Astrocyte (in vitro differentiated cells and primary cell): Measurements from ENCODE around the gene RETREG1. TPM values are rescaled to one million over a fixed set of nuclear protein-coding genes. Genes with fewer than 3 reads are reported as not detected.

Experiments
- DNase-seq: peaks from one replicate; pipeline ENCODE4 v3.0.0-alpha.2; 2010; ENCODE audit warnings: low read depth
- FAIRE-seq: peaks from 2 replicates; lab custom pipeline; 2011; peaks lifted over from hg19 to GRCh38; lab: Jason Lieb, UNC
- H2AFZ ChIP-seq: 2 replicates; pipeline ENCODE4 v1.6.0; 2012; ENCODE audit warnings: low read depth, low read length, inconsistent platforms
- H3K27ac ChIP-seq: 2 replicates; pipeline ENCODE4 v1.5.1; 2011; ENCODE audit warnings: low read depth, low read length, inconsistent platforms
- H3K27me3 ChIP-seq: 2 replicates; pipeline ENCODE4 v1.6.0; 2011; ENCODE audit warnings: low read length, inconsistent platforms; ENCODE audit not compliant: insufficient read depth
- H3K36me3 ChIP-seq: 2 replicates; pipeline ENCODE4 v1.5.1; 2011; ENCODE audit warnings: low read length, inconsistent platforms; ENCODE audit not compliant: insufficient read depth
- H3K4me1 ChIP-seq: 2 replicates; pipeline ENCODE4 v1.5.1; 2011; ENCODE audit warnings: low read length, inconsistent platforms; ENCODE audit not compliant: insufficient read depth
- H3K4me2 ChIP-seq: 2 replicates; pipeline ENCODE4 v1.6.0; 2012; ENCODE audit warnings: low read length, inconsistent platforms
- H3K4me3 ChIP-seq: 2 replicates; pipeline ENCODE4 v1.5.1; 2011; ENCODE audit warnings: low read depth, mild to moderate bottlenecking, low read length, inconsistent platforms; ENCODE audit not compliant: insufficient read depth
- H3K79me2 ChIP-seq: 2 replicates; pipeline ENCODE4 v1.6.0; 2012; ENCODE audit warnings: mild to moderate bottlenecking, low read length, inconsistent platforms; ENCODE audit not compliant: insufficient read depth
- H3K9ac ChIP-seq: 2 replicates; pipeline ENCODE4 v1.6.0; 2012; ENCODE audit warnings: mild to moderate bottlenecking, low read length, inconsistent platforms
- H3K9me3 ChIP-seq: 2 replicates; pipeline ENCODE4 v1.5.1; 2012; ENCODE audit warnings: low read depth, mild to moderate bottlenecking, low read length, inconsistent platforms; ENCODE audit not compliant: insufficient read depth
- H4K20me1 ChIP-seq: 2 replicates; pipeline ENCODE4 v1.6.0; 2012; ENCODE audit warnings: low read length, inconsistent platforms; ENCODE audit not compliant: insufficient read depth
- H3K27ac Mint-ChIP-seq: one replicate; pipeline ENCODE4 v1.8.0; 2021; ENCODE audit warnings: mild to moderate bottlenecking, mixed read lengths; ENCODE audit not compliant: unreplicated experiment
- H3K27me3 Mint-ChIP-seq: one replicate; pipeline ENCODE4 v1.8.0; 2021; ENCODE audit warnings: low read depth, mixed read lengths; ENCODE audit not compliant: unreplicated experiment
- H3K36me3 Mint-ChIP-seq: one replicate; pipeline ENCODE4 v1.8.0; 2021; ENCODE audit warnings: low read depth, mixed read lengths; ENCODE audit not compliant: unreplicated experiment
- H3K4me1 Mint-ChIP-seq: one replicate; pipeline ENCODE4 v1.8.0; 2021; ENCODE audit warnings: low read depth, mixed read lengths; ENCODE audit not compliant: unreplicated experiment
- H3K4me3 Mint-ChIP-seq: one replicate; pipeline ENCODE4 v1.8.0; 2021; ENCODE audit warnings: mild to moderate bottlenecking, moderate library complexity, mixed read lengths; ENCODE audit not compliant: unreplicated experiment
- H3K9me3 Mint-ChIP-seq: one replicate; pipeline ENCODE4 v1.8.0; 2021; ENCODE audit warnings: mild to moderate bottlenecking, mixed read lengths; ENCODE audit not compliant: unreplicated experiment
- EZH2 ChIP-seq: IDR thresholded peaks from 2 replicates; pipeline ENCODE4 v1.6.1; 2012; ENCODE audit warnings: mild to moderate bottlenecking, low read length, inconsistent platforms; ENCODE audit not compliant: insufficient read depth
- total RNA-seq: library from RNA; stranded (reverse); gene quantifications from 2 replicates; pipeline ENCODE4 v1.2.1, GENCODE V29; 2021
- TF ChIP-seq, protein P1 (sequence below): IDR thresholded peaks from 2 replicates; pipeline ENCODE4 v1.5.1; 2011; ENCODE audit warnings: low read depth, mild to moderate bottlenecking, inconsistent platforms, low read length, moderate library complexity; ENCODE audit not compliant: insufficient read depth

Gene RETREG1
- total RNA-seq, 1 donor from 2014 or later: 0.98 TPM

- Mint-ChIP-seq H3K9me3 (peaks cover 12% of the 10 kb centered on the region), H3K4me1 (peaks cover 3% of the 10 kb centered on the region), H3K36me3 (peaks cover 3% of the 10 kb centered on the region), H3K27me3 (peaks cover 3% of the 10 kb centered on the region), H3K27ac (peak overlapping the region; percentile 79), H3K4me3 (no peak overlapping the region)
- TF ChIP-seq, protein P1, sequence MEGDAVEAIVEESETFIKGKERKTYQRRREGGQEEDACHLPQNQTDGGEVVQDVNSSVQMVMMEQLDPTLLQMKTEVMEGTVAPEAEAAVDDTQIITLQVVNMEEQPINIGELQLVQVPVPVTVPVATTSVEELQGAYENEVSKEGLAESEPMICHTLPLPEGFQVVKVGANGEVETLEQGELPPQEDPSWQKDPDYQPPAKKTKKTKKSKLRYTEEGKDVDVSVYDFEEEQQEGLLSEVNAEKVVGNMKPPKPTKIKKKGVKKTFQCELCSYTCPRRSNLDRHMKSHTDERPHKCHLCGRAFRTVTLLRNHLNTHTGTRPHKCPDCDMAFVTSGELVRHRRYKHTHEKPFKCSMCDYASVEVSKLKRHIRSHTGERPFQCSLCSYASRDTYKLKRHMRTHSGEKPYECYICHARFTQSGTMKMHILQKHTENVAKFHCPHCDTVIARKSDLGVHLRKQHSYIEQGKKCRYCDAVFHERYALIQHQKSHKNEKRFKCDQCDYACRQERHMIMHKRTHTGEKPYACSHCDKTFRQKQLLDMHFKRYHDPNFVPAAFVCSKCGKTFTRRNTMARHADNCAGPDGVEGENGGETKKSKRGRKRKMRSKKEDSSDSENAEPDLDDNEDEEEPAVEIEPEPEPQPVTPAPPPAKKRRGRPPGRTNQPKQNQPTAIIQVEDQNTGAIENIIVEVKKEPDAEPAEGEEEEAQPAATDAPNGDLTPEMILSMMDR: no peak
- no peak for TF ChIP-seq EZH2
- Histone ChIP-seq H3K4me1 (no peaks in the 10 kb centered on the region), H3K27ac (no peak overlapping the region), H2AFZ (no peak overlapping the region), H3K4me3 (no peak overlapping the region), H3K9me3 (no peaks in the 10 kb centered on the region), H3K4me2 (no peak overlapping the region), H3K79me2 (no peaks in the 10 kb centered on the region), H3K27me3 (no peaks in the 10 kb centered on the region), H3K9ac (no peak overlapping the region), H4K20me1 (no peaks in the 10 kb centered on the region), H3K36me3 (no peaks in the 10 kb centered on the region)
- peak; percentile 70 for DNase-seq
- FAIRE-seq: no peak
These were observed 124.2 kb downstream of the RETREG1 start for GRCh38 chr5:16492398-16493140.

DNA sequence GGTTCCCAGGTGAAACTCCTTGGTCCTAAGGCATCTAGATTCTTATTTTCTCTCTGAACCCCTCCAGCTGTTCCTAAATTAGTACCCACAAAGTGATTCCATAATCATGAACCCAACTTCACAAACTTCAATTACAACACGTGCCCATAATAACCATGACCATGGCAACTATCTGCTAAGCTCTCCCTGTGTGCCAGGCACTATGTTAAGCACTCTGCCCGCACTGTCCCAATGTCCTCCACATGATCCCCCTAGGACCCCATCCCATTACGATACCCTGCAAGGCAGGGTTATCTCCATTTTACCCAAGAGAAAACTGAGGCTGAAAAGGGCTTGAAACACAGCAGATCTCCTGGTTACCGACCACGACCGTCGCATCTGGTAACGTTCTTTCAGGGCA, 125.9 kb downstream of the RETREG1 start:
- TF ChIP-seq, protein P1: no peak
- TF ChIP-seq EZH2: no peak
- Histone ChIP-seq H3K9ac (no peak overlapping the region), H3K27ac (no peak overlapping the region), H3K9me3 (no peaks in the 10 kb centered on the region), H3K4me3 (no peak overlapping the region), H3K4me2 (no peak overlapping the region), H2AFZ (no peak overlapping the region), H3K36me3 (no peaks in the 10 kb centered on the region), H3K4me1 (no peaks in the 10 kb centered on the region), H3K27me3 (peaks cover 4% of the 10 kb centered on the region), H3K79me2 (no peaks in the 10 kb centered on the region), H4K20me1 (no peaks in the 10 kb centered on the region)
- H3K4me3 Mint-ChIP-seq: no peak overlapping the region
- peaks cover 3% of the 10 kb centered on the region for H3K36me3 Mint-ChIP-seq
- FAIRE-seq: no peak
- H3K9me3 Mint-ChIP-seq: peaks cover 12% of the 10 kb centered on the region
- peak overlapping the region; percentile 28 for H3K27ac Mint-ChIP-seq
- H3K4me1 Mint-ChIP-seq: peaks cover 3% of the 10 kb centered on the region
- H3K27me3 Mint-ChIP-seq: peaks cover 7% of the 10 kb centered on the region
- no peak for DNase-seq

GRCh38 chr5:16489322-16489791, 127.4 kb downstream of the RETREG1 start:
- DNase-seq (peak; percentile 30), FAIRE-seq (peak; percentile 65)
- no peaks in the 10 kb centered on the region for H3K36me3 ChIP-seq
- H3K4me2 ChIP-seq: no peak overlapping the region
- peaks cover 3% of the 10 kb centered on the region for H3K9me3 Mint-ChIP-seq
- H3K27me3 Mint-ChIP-seq: peaks cover 7% of the 10 kb centered on the region
- no peaks in the 10 kb centered on the region for H3K36me3 Mint-ChIP-seq
- peaks cover 4% of the 10 kb centered on the region for H3K27me3 ChIP-seq
- H3K9me3 ChIP-seq: no peaks in the 10 kb centered on the region
- H3K4me3 Mint-ChIP-seq: no peak overlapping the region
- TF ChIP-seq, protein P1: peak; percentile 91
- no peak for TF ChIP-seq EZH2
- H2AFZ ChIP-seq: no peak overlapping the region
- H3K27ac ChIP-seq: no peak overlapping the region
- H3K79me2 ChIP-seq: no peaks in the 10 kb centered on the region
- H3K27ac Mint-ChIP-seq: no peak overlapping the region
- no peaks in the 10 kb centered on the region for H4K20me1 ChIP-seq
- no peaks in the 10 kb centered on the region for H3K4me1 ChIP-seq
- H3K4me1 Mint-ChIP-seq: peaks cover 3% of the 10 kb centered on the region
- no peak overlapping the region for H3K4me3 ChIP-seq
- H3K9ac ChIP-seq: no peak overlapping the region
